Fibroblast of lung (primary cell): ENCODE results near the gene GPR68. TPM values are rescaled to one million over a fixed set of nuclear protein-coding genes. Genes with fewer than 3 reads are reported as not detected.

Experiments
- DNase-seq, 2 donors: peaks; one replicate each; pipeline versions ENCODE4 v3.0.0 to v3.0.0-alpha.2; 2010; ENCODE audit warnings: low read depth in 2 of 2
- H2AFZ ChIP-seq: 2 replicates; pipeline ENCODE4 v1.5.1; 2012; ENCODE audit warnings: low read length, control low read depth, inconsistent platforms
- H3K27ac ChIP-seq: 2 replicates; pipeline ENCODE4 v1.5.1; 2011; ENCODE audit warnings: low read length, control low read depth; ENCODE audit not compliant: insufficient read depth
- H3K27me3 ChIP-seq: 2 replicates; pipeline ENCODE4 v1.5.1; 2011; ENCODE audit warnings: mild to moderate bottlenecking, low read length; ENCODE audit not compliant: control insufficient read depth, insufficient read depth
- H3K36me3 ChIP-seq: 2 replicates; pipeline ENCODE4 v1.5.1; 2011; ENCODE audit warnings: low read length; ENCODE audit not compliant: control insufficient read depth, insufficient read depth
- H3K4me1 ChIP-seq: 2 replicates; pipeline ENCODE4 v1.5.1; 2011; ENCODE audit warnings: low read length; ENCODE audit not compliant: control insufficient read depth, insufficient read depth; ENCODE audit errors: extremely low read depth
- H3K4me2 ChIP-seq: 2 replicates; pipeline ENCODE4 v1.5.1; 2011; ENCODE audit warnings: low read length, control low read depth; ENCODE audit not compliant: insufficient read depth; ENCODE audit errors: extremely low read depth
- H3K4me3 ChIP-seq, 4 experiments: fragments of 200-600 bp in 1 of 4; sonication (generic) in 1 of 4; replicated peaks in 1 of 4; 2 replicates each; pipeline ENCODE4 v1.5.1; 2011 to 2016; ENCODE audit warnings: low read length in 4 of 4, low read depth in 3 of 4, mild to moderate bottlenecking in 3 of 4, control low read depth in 2 of 4, inconsistent platforms in 1 of 4, mixed read lengths in 1 of 4; ENCODE audit not compliant: insufficient read depth in 1 of 4; ENCODE audit errors: control extremely low read depth in 1 of 4
- H3K79me2 ChIP-seq: 2 replicates; pipeline ENCODE4 v1.5.1; 2012; ENCODE audit warnings: mild to moderate bottlenecking, low read length, inconsistent platforms; ENCODE audit not compliant: control insufficient read depth, insufficient read depth
- H3K9ac ChIP-seq: 2 replicates; pipeline ENCODE4 v1.5.1; 2011; ENCODE audit warnings: mild to moderate bottlenecking, low read length, control low read depth; ENCODE audit not compliant: insufficient read depth
- H3K9me3 ChIP-seq: 2 replicates; pipeline ENCODE4 v1.5.1; 2012; ENCODE audit warnings: low read depth, low read length; ENCODE audit not compliant: control insufficient read depth, insufficient read depth
- H4K20me1 ChIP-seq: 2 replicates; pipeline ENCODE4 v1.5.1; 2011; ENCODE audit warnings: low read length; ENCODE audit not compliant: control insufficient read depth, insufficient read depth; ENCODE audit errors: extremely low read depth
- EZH2 ChIP-seq: IDR thresholded peaks from 2 replicates; pipeline ENCODE4 v1.5.1; 2012; ENCODE audit warnings: low read length, control low read depth, mild to moderate bottlenecking; ENCODE audit errors: missing control alignments
- polyA plus RNA-seq, 2 donors: library from polyadenylated mRNA; depleted of rRNA in 1 of 2; stranded (reverse) in 1 of 2; unstranded in 1 of 2; fragments of >200 nt; gene quantifications; 2 replicates each; pipeline ENCODE4 v1.2.1, GENCODE V29; 2011 to 2012; ENCODE audit warnings: missing spikeins in 1 of 2
- total RNA-seq: library from RNA; depleted of rRNA; stranded (reverse); fragments of >200 nt; gene quantifications from 2 replicates; pipeline ENCODE4 v1.2.1, GENCODE V29; 2014
- TF ChIP-seq, protein P1 (sequence below), 2 donors: IDR thresholded peaks in 1 of 2; conservative IDR thresholded peaks in 1 of 2; 1 replicate in 1 of 2; 2 replicates in 1 of 2; pipeline ENCODE4 v1.5.1; 2011 to 2012; ENCODE audit warnings: low read length in 2 of 2, control low read depth in 1 of 2, inconsistent platforms in 1 of 2, low read depth in 1 of 2, mild to moderate bottlenecking in 1 of 2

Gene GPR68
- total and polyA plus RNA-seq, 2 donors (not counting 1 experiment from before 2014, with no cell fraction given), result 0.37 to 0.66 TPM

DNA sequence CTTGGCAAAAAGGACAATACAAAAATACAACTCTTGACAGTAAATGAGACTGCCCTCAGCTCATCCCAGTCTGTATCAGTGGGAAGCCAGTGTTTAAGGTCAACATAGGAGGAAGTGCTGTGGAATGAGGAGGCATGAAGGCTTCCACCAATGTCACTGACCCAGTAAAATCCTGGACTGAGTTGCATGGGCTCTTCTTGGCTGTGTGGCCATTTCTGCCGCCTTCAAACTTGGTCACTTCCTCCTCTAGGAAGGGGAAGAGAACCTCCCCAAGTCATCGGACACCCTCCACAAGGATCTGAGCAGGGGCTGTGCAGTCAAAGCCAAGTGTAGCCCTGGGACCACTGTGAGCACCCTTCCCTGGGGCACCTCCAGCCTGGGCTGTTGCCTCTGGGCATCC is 11.9 kb downstream of the GPR68 start:
- Histone ChIP-seq H3K4me2 (no peak overlapping the region), H4K20me1 (no peaks in the 10 kb centered on the region), H3K27ac (no peak overlapping the region), H3K27me3 (no peaks in the 10 kb centered on the region), H3K9ac (no peak overlapping the region), H3K79me2 (no peaks in the 10 kb centered on the region), H3K36me3 (no peaks in the 10 kb centered on the region), H3K4me1 (peaks cover 2% of the 10 kb centered on the region), H3K4me3 (no peak overlapping the region), H2AFZ (no peak overlapping the region), H3K9me3 (no peaks in the 10 kb centered on the region)
- no peak for DNase-seq
- no peak for TF ChIP-seq EZH2
- TF ChIP-seq, protein P1, sequence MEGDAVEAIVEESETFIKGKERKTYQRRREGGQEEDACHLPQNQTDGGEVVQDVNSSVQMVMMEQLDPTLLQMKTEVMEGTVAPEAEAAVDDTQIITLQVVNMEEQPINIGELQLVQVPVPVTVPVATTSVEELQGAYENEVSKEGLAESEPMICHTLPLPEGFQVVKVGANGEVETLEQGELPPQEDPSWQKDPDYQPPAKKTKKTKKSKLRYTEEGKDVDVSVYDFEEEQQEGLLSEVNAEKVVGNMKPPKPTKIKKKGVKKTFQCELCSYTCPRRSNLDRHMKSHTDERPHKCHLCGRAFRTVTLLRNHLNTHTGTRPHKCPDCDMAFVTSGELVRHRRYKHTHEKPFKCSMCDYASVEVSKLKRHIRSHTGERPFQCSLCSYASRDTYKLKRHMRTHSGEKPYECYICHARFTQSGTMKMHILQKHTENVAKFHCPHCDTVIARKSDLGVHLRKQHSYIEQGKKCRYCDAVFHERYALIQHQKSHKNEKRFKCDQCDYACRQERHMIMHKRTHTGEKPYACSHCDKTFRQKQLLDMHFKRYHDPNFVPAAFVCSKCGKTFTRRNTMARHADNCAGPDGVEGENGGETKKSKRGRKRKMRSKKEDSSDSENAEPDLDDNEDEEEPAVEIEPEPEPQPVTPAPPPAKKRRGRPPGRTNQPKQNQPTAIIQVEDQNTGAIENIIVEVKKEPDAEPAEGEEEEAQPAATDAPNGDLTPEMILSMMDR (conservative IDR thresholded peaks at IDR 0.05 in 1 of 2, IDR thresholded peaks at IDR 0.05 in 1 of 2; ENCODE audit: low read depth in 1 of 2, low read length in 2 of 2), result no peak

DNA sequence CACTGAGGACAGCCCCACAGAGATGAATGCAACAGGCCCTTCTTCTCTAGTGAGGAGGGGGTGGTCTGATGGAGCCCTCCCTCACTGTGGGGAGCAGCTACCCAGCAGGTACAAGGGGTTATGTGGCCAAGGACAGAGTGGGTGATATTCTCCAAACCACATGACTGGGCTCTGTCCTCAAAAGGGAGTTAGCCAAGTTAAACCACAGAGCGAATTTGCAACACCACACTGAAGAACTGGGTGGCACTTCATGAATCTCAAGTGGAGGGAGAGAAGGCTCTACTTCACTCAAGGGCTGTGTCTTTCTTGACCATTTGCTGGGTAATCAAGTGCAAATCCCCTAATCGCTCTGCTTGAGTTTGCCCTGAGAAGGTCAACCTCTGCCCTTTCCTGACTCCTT is 12.5 kb downstream of the GPR68 start:
- no peak overlapping the region for H3K9ac ChIP-seq
- no peaks in the 10 kb centered on the region for H3K9me3 ChIP-seq
- peaks cover 2% of the 10 kb centered on the region for H3K4me1 ChIP-seq
- H3K36me3 ChIP-seq, result no peaks in the 10 kb centered on the region
- TF ChIP-seq, protein P1 (conservative IDR thresholded peaks at IDR 0.05 in 1 of 2, IDR thresholded peaks at IDR 0.05 in 1 of 2; ENCODE audit: low read depth in 1 of 2, low read length in 2 of 2), result no peak
- no peak for TF ChIP-seq EZH2
- no peaks in the 10 kb centered on the region for H3K27me3 ChIP-seq
- no peaks in the 10 kb centered on the region for H4K20me1 ChIP-seq
- no peak for DNase-seq
- no peaks in the 10 kb centered on the region for H3K79me2 ChIP-seq
- no peak overlapping the region for H3K4me3 ChIP-seq
- no peak overlapping the region for H3K27ac ChIP-seq
- H3K4me2 ChIP-seq, result no peak overlapping the region
- H2AFZ ChIP-seq, result no peak overlapping the region

DNA sequence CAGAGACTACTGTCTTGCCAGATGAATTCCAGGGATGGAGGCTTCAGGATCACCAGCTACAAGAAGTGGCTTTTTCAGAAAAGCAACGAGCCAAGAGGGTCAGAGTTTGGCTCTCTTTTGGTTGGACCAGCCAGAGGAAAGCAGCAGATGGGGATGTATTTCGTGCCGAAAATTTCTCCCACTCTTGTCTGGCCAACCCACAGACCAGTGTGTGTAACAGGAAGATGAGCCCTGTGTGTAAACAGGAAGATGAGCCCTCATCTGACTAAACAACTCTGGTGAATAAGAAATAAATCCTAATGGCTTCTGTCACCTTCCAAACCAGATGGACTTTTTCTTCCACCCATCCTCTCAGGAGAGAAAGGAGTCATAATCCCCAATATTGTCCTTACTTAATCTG is 13.1 kb downstream of the GPR68 start:
- Histone ChIP-seq H3K4me1 (peaks cover 2% of the 10 kb centered on the region), H4K20me1 (no peaks in the 10 kb centered on the region), H3K27ac (no peak overlapping the region), H3K4me3 (no peak overlapping the region), H2AFZ (no peak overlapping the region), H3K36me3 (no peaks in the 10 kb centered on the region), H3K4me2 (no peak overlapping the region), H3K9ac (no peak overlapping the region), H3K79me2 (no peaks in the 10 kb centered on the region), H3K27me3 (no peaks in the 10 kb centered on the region), H3K9me3 (no peaks in the 10 kb centered on the region)
- no peak for TF ChIP-seq EZH2
- TF ChIP-seq, protein P1 (conservative IDR thresholded peaks at IDR 0.05 in 1 of 2, IDR thresholded peaks at IDR 0.05 in 1 of 2; ENCODE audit: low read depth in 1 of 2, low read length in 2 of 2), result no peak
- DNase-seq, result no peak
